Hepatocyte (in vitro differentiated cells): ENCODE results near the gene HMX2. TPM values are rescaled to one million over a fixed set of nuclear protein-coding genes. Genes with fewer than 3 reads are reported as not detected.

ENCODE experiments used
- DNase-seq: peaks from one replicate; pipeline ENCODE4 v3.0.0-alpha.2; 2016; ENCODE audit warnings: low spot score
- H2AFZ ChIP-seq: fragments of 200-600 bp; sonication (generic); 2 replicates; pipeline ENCODE4 v1.6.0; 2016; ENCODE audit warnings: antibody characterized with exemption, mild to moderate bottlenecking
- H3K27ac ChIP-seq: fragments of 200-600 bp; sonication (generic); 2 replicates; pipeline ENCODE4 v1.5.1; 2016; ENCODE audit warnings: mild to moderate bottlenecking
- H3K27me3 ChIP-seq: fragments of 200-600 bp; sonication (generic); 2 replicates; pipeline ENCODE4 v1.6.1; 2016
- H3K36me3 ChIP-seq: fragments of 200-600 bp; sonication (generic); replicated peaks from 2 replicates; pipeline ENCODE4 v1.5.1; 2016; ENCODE audit warnings: low read depth; ENCODE audit not compliant: insufficient read depth
- H3K4me1 ChIP-seq: fragments of 200-600 bp; sonication (generic); 2 replicates; pipeline ENCODE4 v1.5.1; 2016; ENCODE audit warnings: mild to moderate bottlenecking, moderate library complexity; ENCODE audit not compliant: insufficient read depth
- H3K4me2 ChIP-seq: fragments of 200-600 bp; sonication (generic); 2 replicates; pipeline ENCODE4 v1.6.0; 2016
- H3K4me3 ChIP-seq: fragments of 200-600 bp; sonication (generic); 2 replicates; pipeline ENCODE4 v1.5.1; 2016; ENCODE audit warnings: mild to moderate bottlenecking
- H3K79me2 ChIP-seq: fragments of 200-600 bp; sonication (generic); 2 replicates; pipeline ENCODE4 v1.6.0; 2017; ENCODE audit warnings: mild to moderate bottlenecking
- H3K9me2 ChIP-seq: fragments of 200-600 bp; sonication (generic); replicated peaks from 2 replicates; pipeline ENCODE4 v1.6.0; 2017; ENCODE audit warnings: mild to moderate bottlenecking; ENCODE audit not compliant: insufficient read depth
- H3K9me3 ChIP-seq: fragments of 200-600 bp; sonication (generic); 2 replicates; pipeline ENCODE4 v1.5.1; 2016; ENCODE audit warnings: low read depth, mild to moderate bottlenecking
- H4K20me1 ChIP-seq: fragments of 200-600 bp; sonication (generic); 2 replicates; pipeline ENCODE4 v1.6.0; 2016; ENCODE audit warnings: mild to moderate bottlenecking; ENCODE audit not compliant: insufficient read depth, poor library complexity, severe bottlenecking
- CTCF ChIP-seq: fragments of 200-600 bp; sonication (generic); IDR thresholded peaks from 2 replicates; pipeline ENCODE4 v1.5.1; 2016; ENCODE audit warnings: antibody characterized with exemption, mild to moderate bottlenecking; ENCODE audit not compliant: poor library complexity
- EZH2 ChIP-seq: fragments of 200-600 bp; sonication (generic); IDR thresholded peaks from 2 replicates; pipeline ENCODE4 v1.6.1; 2016; ENCODE audit warnings: antibody characterized with exemption, mild to moderate bottlenecking, borderline replicate concordance
- EZH2phosphoT487 ChIP-seq: fragments of 200-600 bp; sonication (generic); IDR thresholded peaks from one replicate; pipeline ENCODE4 v1.6.1; 2018; ENCODE audit warnings: antibody characterized with exemption, mild to moderate bottlenecking, low read depth, moderate library complexity; ENCODE audit not compliant: unreplicated experiment, severe bottlenecking
- WGBS: methylation state at CpG from one replicate; pipeline ENCODE4 v1.1.6; 2016; ENCODE audit warnings: low lambda C conversion rate; ENCODE audit errors: missing lambda C conversion rate; 5-methylcytosine and 5-hydroxymethylcytosine counted together
- polyA plus RNA-seq: library from polyadenylated mRNA; unstranded; fragments of >200 nt; fragmentation: Nextera tagmentation; extraction: Ambion mirVana; gene quantifications from 2 replicates; pipeline ENCODE4 v1.2.1, GENCODE V29; 2016
- total RNA-seq: library from RNA; depleted of rRNA; stranded (reverse); fragments of >200 nt; gene quantifications from 2 replicates; pipeline ENCODE4 v1.2.3, GENCODE V29; 2014

The HMX2 gene
- total and polyA plus RNA-seq, 2 experiments from 2014 or later = not detected

- no peak for DNase-seq
- 8% methylated on average over 10 of the region's 10 CpGs for WGBS
- H3K79me2 ChIP-seq = no peaks in the 10 kb centered on the region
- no peak overlapping the region for H3K4me2 ChIP-seq
- H3K4me3 ChIP-seq = no peak overlapping the region
- H3K36me3 ChIP-seq = no peaks in the 10 kb centered on the region
- H3K27ac ChIP-seq = no peak overlapping the region
- TF ChIP-seq CTCF (no peak), EZH2 (no peak), EZH2phosphoT487 (no peak)
- no peaks in the 10 kb centered on the region for H3K9me3 ChIP-seq
- H3K4me1 ChIP-seq = no peaks in the 10 kb centered on the region
- H3K27me3 ChIP-seq = peaks cover 98% of the 10 kb centered on the region
- no peaks in the 10 kb centered on the region for H3K9me2 ChIP-seq
- H4K20me1 ChIP-seq = no peaks in the 10 kb centered on the region
- no peak overlapping the region for H2AFZ ChIP-seq
Measured at GRCh38 chr10:123143825-123144168, 4.1 kb upstream of the HMX2 start.

DNA sequence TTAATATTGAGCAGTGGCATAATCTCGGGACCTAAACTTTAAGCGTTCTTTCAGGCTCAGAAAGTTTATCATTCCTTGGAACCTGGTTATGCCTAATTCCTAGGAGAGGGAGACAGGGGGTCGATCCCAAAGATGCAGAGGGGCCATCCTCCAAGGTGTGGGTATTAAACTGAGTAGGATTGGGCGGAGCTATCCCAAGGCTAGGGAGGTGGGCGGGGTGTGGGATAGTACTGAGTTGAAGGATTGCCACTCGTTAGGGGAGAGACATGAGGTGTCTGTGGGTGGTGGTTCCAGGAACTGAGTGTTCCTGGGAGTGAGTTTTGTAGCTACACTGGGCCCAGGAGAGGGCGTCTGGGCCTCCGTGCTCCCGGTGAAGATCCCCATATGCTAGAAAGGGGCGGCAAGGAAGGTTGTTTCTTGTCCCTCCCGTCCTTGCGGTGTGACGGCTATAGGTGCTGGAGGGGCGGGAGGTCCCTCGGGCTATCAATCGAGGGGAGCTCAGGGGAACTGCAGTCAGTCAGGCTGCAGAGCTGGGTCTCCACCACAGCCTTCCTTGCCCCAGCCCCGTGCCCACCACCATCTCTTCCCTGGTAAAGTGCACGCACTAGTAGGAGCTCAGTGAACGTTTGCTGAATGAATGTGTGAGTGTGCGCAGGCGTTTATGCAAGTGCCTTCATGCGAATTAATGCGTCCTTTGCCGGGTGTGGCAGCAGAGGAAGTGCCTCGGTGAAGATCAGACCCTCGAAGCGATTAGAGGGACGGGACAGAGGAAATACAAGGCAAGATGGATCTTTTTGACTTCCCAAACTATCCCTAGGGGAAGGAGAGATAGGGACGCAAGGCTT, 3.0 kb upstream of the HMX2 start:
- no peak overlapping the region for H2AFZ ChIP-seq
- peaks cover 100% of the 10 kb centered on the region for H3K27me3 ChIP-seq
- H3K4me3 ChIP-seq = no peak overlapping the region
- no peak overlapping the region for H3K27ac ChIP-seq
- TF ChIP-seq CTCF (no peak), EZH2 (peak; percentile 78), EZH2phosphoT487 (peak; percentile 61)
- no peaks in the 10 kb centered on the region for H3K9me3 ChIP-seq
- no peaks in the 10 kb centered on the region for H3K36me3 ChIP-seq
- H3K4me2 ChIP-seq = no peak overlapping the region
- WGBS = 5% methylated on average over 29 of the region's 29 CpGs
- no peaks in the 10 kb centered on the region for H4K20me1 ChIP-seq
- no peaks in the 10 kb centered on the region for H3K9me2 ChIP-seq
- H3K79me2 ChIP-seq = no peaks in the 10 kb centered on the region
- DNase-seq = no peak
- peaks cover under 1% of the 10 kb centered on the region for H3K4me1 ChIP-seq

GRCh38 chr10:123145542-123146012, 2.4 kb upstream of the HMX2 start:
- peaks cover 100% of the 10 kb centered on the region for H3K27me3 ChIP-seq
- no peak overlapping the region for H3K27ac ChIP-seq
- H3K4me1 ChIP-seq = peaks cover 5% of the 10 kb centered on the region
- H3K36me3 ChIP-seq = no peaks in the 10 kb centered on the region
- H3K4me2 ChIP-seq = no peak overlapping the region
- no peaks in the 10 kb centered on the region for H3K9me3 ChIP-seq
- H2AFZ ChIP-seq = no peak overlapping the region
- WGBS = 7% methylated on average over 9 of the region's 14 CpGs
- no peak overlapping the region for H3K4me3 ChIP-seq
- H3K9me2 ChIP-seq = no peaks in the 10 kb centered on the region
- no peaks in the 10 kb centered on the region for H3K79me2 ChIP-seq
- H4K20me1 ChIP-seq = no peaks in the 10 kb centered on the region
- no peak for TF ChIP-seq EZH2
- no peak for DNase-seq

GRCh38 chr10:123146013-123146893, 1.7 kb upstream of the HMX2 start:
- no peaks in the 10 kb centered on the region for H3K79me2 ChIP-seq
- DNase-seq = no peak
- peaks cover 11% of the 10 kb centered on the region for H3K4me1 ChIP-seq
- no peaks in the 10 kb centered on the region for H3K9me2 ChIP-seq
- H3K36me3 ChIP-seq = no peaks in the 10 kb centered on the region
- no peaks in the 10 kb centered on the region for H3K9me3 ChIP-seq
- peaks cover 100% of the 10 kb centered on the region for H3K27me3 ChIP-seq
- H2AFZ ChIP-seq = no peak overlapping the region
- H3K27ac ChIP-seq = no peak overlapping the region
- 2% methylated on average over 53 of the region's 59 CpGs for WGBS
- no peak overlapping the region for H3K4me3 ChIP-seq
- peak overlapping the region; percentile 66 for H3K4me2 ChIP-seq
- no peaks in the 10 kb centered on the region for H4K20me1 ChIP-seq
- TF ChIP-seq CTCF = no peak
- peak; percentile 89 for TF ChIP-seq EZH2
- TF ChIP-seq EZH2phosphoT487 = peak; percentile 41
